NCI-H1417 (cell line): Measurements from ENCODE around the gene RASGRP1.

Experiments used
- DNase-seq, 3 experiments: peaks; one replicate each; lab custom pipeline; 2025; lab: John Stamatoyannopoulos, UW

The RASGRP1 gene

GRCh38 chr15:38535491-38536200, 29.0 kb downstream of the RASGRP1 start:
- no peak for DNase-seq

GRCh38 chr15:38534691-38535090, 29.9 kb downstream of the RASGRP1 start:
- DNase-seq = no peak

- DNase-seq = no peak
Measured at GRCh38 chr15:38533926-38534325, 30.7 kb downstream of the RASGRP1 start.

- no peak for DNase-seq
Measured at GRCh38 chr15:38533416-38533915, 31.1 kb downstream of the RASGRP1 start.

- DNase-seq = no peak
Measured at GRCh38 chr15:38532728-38533127, 31.9 kb downstream of the RASGRP1 start.

GRCh38 chr15:38531509-38531908, 33.1 kb downstream of the RASGRP1 start:
- no peak for DNase-seq

GRCh38 chr15:38530113-38530512, 34.5 kb downstream of the RASGRP1 start:
- DNase-seq = no peak

GRCh38 chr15:38528294-38528693, 36.3 kb downstream of the RASGRP1 start:
- no peak for DNase-seq

- DNase-seq = no peak
Measured at GRCh38 chr15:38526158-38526557, 38.5 kb downstream of the RASGRP1 start.

- DNase-seq = no peak
Measured at GRCh38 chr15:38525489-38525888, 39.1 kb downstream of the RASGRP1 start.

GRCh38 chr15:38524156-38524555, 40.5 kb downstream of the RASGRP1 start:
- DNase-seq = no peak

- DNase-seq = peak in 1 of 3 experiments; percentile 24
Measured at GRCh38 chr15:38522922-38523321, 41.7 kb downstream of the RASGRP1 start.

- DNase-seq = no peak
Measured at GRCh38 chr15:38521316-38521715, 43.3 kb downstream of the RASGRP1 start.

- DNase-seq = no peak
Measured at GRCh38 chr15:38520035-38520434, 44.6 kb downstream of the RASGRP1 start.

- no peak for DNase-seq
Measured at GRCh38 chr15:38518084-38518483, 46.5 kb downstream of the RASGRP1 start.

- no peak for DNase-seq
Measured at GRCh38 chr15:38517312-38517975, 47.2 kb downstream of the RASGRP1 start.

GRCh38 chr15:38516626-38517025, 48.0 kb downstream of the RASGRP1 start:
- no peak for DNase-seq

GRCh38 chr15:38514601-38515000, 50.0 kb downstream of the RASGRP1 start:
- DNase-seq = peak in 1 of 3 experiments; percentile 12

GRCh38 chr15:38512901-38513300, 51.7 kb downstream of the RASGRP1 start:
- peak in 2 of 3 experiments; percentile 4 to 28 for DNase-seq

GRCh38 chr15:38509152-38509551, 55.5 kb downstream of the RASGRP1 start:
- DNase-seq = no peak

GRCh38 chr15:38508647-38509046, 56.0 kb downstream of the RASGRP1 start:
- no peak for DNase-seq

- DNase-seq = peak in 1 of 3 experiments; percentile 8
Measured at GRCh38 chr15:38507570-38507969, 57.0 kb downstream of the RASGRP1 start.

GRCh38 chr15:38506997-38507396, 57.6 kb downstream of the RASGRP1 start:
- peak in 1 of 3 experiments; percentile 15 for DNase-seq
